GM12801 (cell line): ENCODE results near the gene GOLGA1.

ENCODE experiments used
- CTCF ChIP-seq: IDR thresholded peaks from one replicate; pipeline ENCODE4 v1.5.1; 2011; ENCODE audit warnings: control low read depth; ENCODE audit not compliant: insufficient read length; ENCODE audit errors: extremely low read depth

Gene GOLGA1

GRCh38 chr9:124899845-124900244 is 41.0 kb downstream of the GOLGA1 start:
- TF ChIP-seq CTCF, result no peak

GRCh38 chr9:124897570-124898460 is 43.1 kb downstream of the GOLGA1 start:
- TF ChIP-seq CTCF, result no peak

- no peak for TF ChIP-seq CTCF
These were observed 46.1 kb downstream of the GOLGA1 start for GRCh38 chr9:124894741-124895170.

GRCh38 chr9:124894035-124894740 is 46.7 kb downstream of the GOLGA1 start:
- no peak for TF ChIP-seq CTCF

GRCh38 chr9:124890179-124890578 is 50.7 kb downstream of the GOLGA1 start:
- TF ChIP-seq CTCF, result no peak

- no peak for TF ChIP-seq CTCF
These were observed 51.9 kb downstream of the GOLGA1 start for GRCh38 chr9:124889006-124889405.

GRCh38 chr9:124887832-124888231 is 53.1 kb downstream of the GOLGA1 start:
- TF ChIP-seq CTCF, result no peak
